Cardiac fibroblast (primary cell): Measurements from ENCODE around the gene SNRPE.

Experiments
- DNase-seq, 2 donors: peaks; one replicate each; pipeline versions ENCODE4 v3.0.0 to v3.0.0-alpha.2; 2010; ENCODE audit warnings: low read depth in 2 of 2
- H3K4me3 ChIP-seq, 2 donors: replicated peaks in 1 of 2; 1 replicate in 1 of 2; 2 replicates in 1 of 2; pipeline ENCODE4 v1.5.1; 2011; ENCODE audit warnings: low read depth in 2 of 2, low read length in 2 of 2, mild to moderate bottlenecking in 2 of 2, moderate library complexity in 1 of 2
- TF ChIP-seq, protein P1 (sequence below): IDR thresholded peaks from one replicate; pipeline ENCODE4 v1.5.1; 2011; ENCODE audit warnings: low read depth, mild to moderate bottlenecking, low read length, inconsistent platforms

SNRPE gene

DNA sequence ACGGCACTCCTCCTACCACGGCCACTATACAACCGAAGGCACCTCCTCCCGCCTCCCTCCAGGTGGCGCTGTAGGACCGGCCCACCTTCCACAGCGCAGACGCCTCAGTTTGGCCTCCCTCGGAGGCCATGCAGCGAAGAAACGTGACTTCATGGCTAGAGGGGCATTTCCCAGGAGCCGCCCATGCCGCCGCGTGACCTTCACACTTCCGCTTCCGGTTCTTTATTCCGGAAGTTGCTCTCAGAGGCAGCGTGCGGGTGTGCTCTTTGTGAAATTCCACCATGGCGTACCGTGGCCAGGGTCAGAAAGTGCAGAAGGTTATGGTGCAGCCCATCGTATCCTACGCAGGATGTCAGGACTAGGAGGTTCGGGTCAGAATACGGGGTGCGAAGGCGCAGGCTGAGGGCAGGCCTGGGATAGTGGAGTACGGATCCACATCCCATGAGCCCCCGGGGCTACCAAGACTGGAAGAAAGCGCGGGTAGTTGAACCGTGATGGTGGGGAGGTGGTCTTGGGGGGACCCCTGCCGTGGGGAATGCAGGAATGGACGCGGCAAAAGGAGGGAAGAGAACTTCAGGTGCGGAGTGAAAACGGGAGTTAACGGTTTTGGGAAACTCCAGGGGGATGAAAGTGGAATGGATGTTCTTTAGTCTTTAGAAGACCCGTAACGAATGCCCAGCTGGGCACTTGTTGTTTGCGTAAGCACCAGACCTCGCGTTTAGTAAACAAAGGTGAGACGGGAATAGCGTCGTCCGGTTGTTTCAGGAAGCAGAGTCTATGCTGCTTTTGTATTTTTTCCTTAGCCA lies at the start of gene SNRPE:
Gene SNRPE, plus strand, starts transcription at position 221 of the 806 bp plus-strand sequence. Its CDS starts 61 bp downstream, at position 282.
- DNase-seq: peak; percentile 99
- TF ChIP-seq, protein P1, sequence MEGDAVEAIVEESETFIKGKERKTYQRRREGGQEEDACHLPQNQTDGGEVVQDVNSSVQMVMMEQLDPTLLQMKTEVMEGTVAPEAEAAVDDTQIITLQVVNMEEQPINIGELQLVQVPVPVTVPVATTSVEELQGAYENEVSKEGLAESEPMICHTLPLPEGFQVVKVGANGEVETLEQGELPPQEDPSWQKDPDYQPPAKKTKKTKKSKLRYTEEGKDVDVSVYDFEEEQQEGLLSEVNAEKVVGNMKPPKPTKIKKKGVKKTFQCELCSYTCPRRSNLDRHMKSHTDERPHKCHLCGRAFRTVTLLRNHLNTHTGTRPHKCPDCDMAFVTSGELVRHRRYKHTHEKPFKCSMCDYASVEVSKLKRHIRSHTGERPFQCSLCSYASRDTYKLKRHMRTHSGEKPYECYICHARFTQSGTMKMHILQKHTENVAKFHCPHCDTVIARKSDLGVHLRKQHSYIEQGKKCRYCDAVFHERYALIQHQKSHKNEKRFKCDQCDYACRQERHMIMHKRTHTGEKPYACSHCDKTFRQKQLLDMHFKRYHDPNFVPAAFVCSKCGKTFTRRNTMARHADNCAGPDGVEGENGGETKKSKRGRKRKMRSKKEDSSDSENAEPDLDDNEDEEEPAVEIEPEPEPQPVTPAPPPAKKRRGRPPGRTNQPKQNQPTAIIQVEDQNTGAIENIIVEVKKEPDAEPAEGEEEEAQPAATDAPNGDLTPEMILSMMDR: peak; percentile 87
- H3K4me3 ChIP-seq: peak within 1 kb of the TSS; percentile 95 to 97

DNA sequence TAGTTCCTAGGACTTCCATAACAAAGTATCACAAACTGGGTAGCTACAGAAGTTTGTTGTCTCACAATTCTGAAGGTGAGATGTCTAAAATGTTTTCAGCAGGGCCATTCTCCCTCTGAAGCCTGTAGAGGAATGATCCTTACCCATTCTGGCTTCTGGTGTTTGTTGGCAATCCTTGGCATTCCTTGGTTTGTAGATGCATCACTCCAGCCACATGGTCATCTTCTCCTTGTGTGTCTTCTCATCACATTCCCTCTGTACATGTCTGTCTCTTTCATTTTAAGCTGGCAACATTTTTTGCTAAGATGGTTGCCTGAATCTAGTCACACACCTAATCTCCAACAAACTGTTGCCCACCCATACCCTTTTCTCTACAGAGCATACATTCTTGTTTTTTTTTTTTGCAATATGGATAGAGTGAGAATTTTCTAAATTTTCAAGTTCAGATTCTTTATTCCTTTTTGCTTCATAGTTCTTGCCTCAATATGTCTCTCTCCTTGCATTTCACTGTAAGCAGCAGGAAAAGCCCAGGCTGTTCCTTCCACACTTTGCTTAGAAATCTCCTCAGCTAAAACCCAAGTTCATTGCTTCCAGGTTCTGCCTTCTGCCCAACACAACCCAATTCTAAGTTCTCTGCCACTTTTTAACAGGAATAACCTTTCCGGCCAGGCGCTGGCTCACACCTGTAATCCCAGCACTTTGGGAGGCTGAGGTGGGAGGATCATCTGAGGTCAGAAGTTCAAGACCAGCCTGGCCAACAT lies 47.6 kb upstream of the SNRPE start:
- TF ChIP-seq, protein P1: no peak
- no peak for DNase-seq
- no peak overlapping the region for H3K4me3 ChIP-seq

- TF ChIP-seq, protein P1: no peak
- no peak for DNase-seq
- no peak overlapping the region for H3K4me3 ChIP-seq
Observed at GRCh38 chr1:203818399-203818798, 43.0 kb upstream of the SNRPE start.

- TF ChIP-seq, protein P1: no peak
Observed at GRCh38 chr1:203823306-203823705, 38.1 kb upstream of the SNRPE start.

DNA sequence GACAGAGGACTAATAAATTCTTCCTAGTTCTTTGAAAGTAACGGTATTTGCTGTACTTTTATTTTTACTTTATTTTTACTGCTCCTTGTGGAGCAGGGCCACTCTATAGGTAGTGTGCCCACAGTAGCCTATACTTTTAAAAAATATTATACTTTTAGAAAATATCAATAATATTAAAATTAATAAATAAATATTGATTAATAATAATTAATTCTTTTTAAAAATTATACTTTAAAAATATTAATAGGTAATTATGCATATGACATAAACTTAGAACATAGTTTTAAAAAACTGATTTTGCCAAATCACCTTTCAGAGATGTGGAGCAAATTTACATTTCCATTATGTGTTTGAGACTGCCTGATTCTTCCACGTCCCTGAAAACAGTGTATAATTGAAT lies 35.2 kb upstream of the SNRPE start:
- DNase-seq: no peak
- TF ChIP-seq, protein P1: no peak
- no peak overlapping the region for H3K4me3 ChIP-seq

More at GRCh38 chr1:203823306-203823705, 38.1 kb upstream of the SNRPE start:
- H3K4me3 ChIP-seq: no peak overlapping the region
- no peak for DNase-seq

- TF ChIP-seq, protein P1: no peak
- no peak for DNase-seq
- H3K4me3 ChIP-seq: no peak overlapping the region
Observed at GRCh38 chr1:203828002-203828401, 33.4 kb upstream of the SNRPE start.
